ENCODE results near the gene ABLIM3. TPM values are rescaled to one million over a fixed set of nuclear protein-coding genes. Genes with fewer than 3 reads are reported as not detected.

The ABLIM3 gene
- total RNA-seq, 2 experiments from 2014 or later, result 0.07 TPM; not detected in 1

DNA sequence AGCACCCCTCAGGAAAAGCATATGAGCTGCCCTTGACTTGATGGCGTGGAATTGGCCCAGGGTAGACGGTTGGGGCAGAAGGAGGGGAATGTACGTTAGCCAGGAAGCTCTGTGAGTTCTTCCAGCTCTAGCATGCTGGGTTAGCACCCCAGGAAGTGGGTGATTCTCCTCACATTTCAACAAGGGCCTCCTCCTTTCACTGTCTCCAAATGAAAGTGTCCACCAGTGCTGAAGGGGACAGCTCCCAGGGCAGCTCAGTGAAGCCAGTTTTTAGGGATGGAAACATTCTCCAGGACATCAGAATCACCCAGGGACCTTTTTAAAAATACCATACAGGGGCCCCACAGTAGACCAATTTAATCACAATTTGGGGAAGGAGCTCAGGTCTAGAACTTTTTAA is 113.2 kb downstream of the ABLIM3 start:
- Mint-ChIP-seq H3K27me3 (no peaks in the 10 kb centered on the region), H3K27ac (no peak overlapping the region), H3K36me3 (ENCODE audit: low read depth) (no peaks in the 10 kb centered on the region), H3K4me3 (no peak overlapping the region), H3K9me3 (ENCODE audit: low read depth) (peaks cover 2% of the 10 kb centered on the region), H3K4me1 (no peaks in the 10 kb centered on the region)
- CTCF ChIA-PET, result interaction anchor here (0.7 to 1.5 kb wide), 5 partner anchors 9 to 342 kb away, joined by 3 to 4 read pairs (median 3); no protein-coding TSS in a partner anchor
- ATAC-seq, result no peak
- no peak for DNase-seq
- intact Hi-C loops (cut with DNase I, micrococcal nuclease), result no loop called here
- POLR2A ChIA-PET, result no interaction called here

DNA sequence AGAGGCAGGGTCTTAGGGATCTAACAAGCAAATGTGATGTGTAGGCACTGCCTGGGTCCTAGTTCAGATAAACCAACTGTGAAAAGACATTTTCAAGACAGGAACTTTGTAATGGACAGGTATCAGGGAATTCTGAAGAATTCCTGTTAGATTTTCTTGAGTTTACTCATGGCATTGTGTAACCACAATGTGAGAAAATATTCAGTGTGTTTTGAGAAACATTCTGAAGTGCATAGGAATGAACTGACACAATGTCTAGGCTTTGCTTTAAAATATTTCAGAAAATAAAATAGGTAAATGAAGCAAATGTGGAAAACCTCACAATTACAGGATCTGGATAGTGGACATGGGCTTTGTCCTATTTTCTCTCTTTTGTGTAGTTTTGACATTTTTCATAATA is 115.2 kb downstream of the ABLIM3 start:
- Mint-ChIP-seq H3K4me1 (no peaks in the 10 kb centered on the region), H3K4me3 (no peak overlapping the region), H3K9me3 (ENCODE audit: low read depth) (peaks cover 2% of the 10 kb centered on the region), H3K27me3 (no peaks in the 10 kb centered on the region), H3K36me3 (ENCODE audit: low read depth) (no peaks in the 10 kb centered on the region), H3K27ac (no peak overlapping the region)
- CTCF ChIA-PET, result interaction anchor here (1.1 kb wide), 1 partner anchor 115 kb away, joined by 4 read pairs; the partner anchor contains the start of gene ABLIM3
- ATAC-seq (no peak), DNase-seq (no peak)
- intact Hi-C loops (cut with DNase I, micrococcal nuclease), result no loop called here
- POLR2A ChIA-PET, result no interaction called here

GRCh38 chr5:149257131-149257530 is 115.8 kb downstream of the ABLIM3 start:
- H3K4me3 Mint-ChIP-seq, result no peak overlapping the region
- no peaks in the 10 kb centered on the region for H3K4me1 Mint-ChIP-seq
- DNase-seq (no peak), ATAC-seq (no peak)
- no peaks in the 10 kb centered on the region for H3K36me3 Mint-ChIP-seq (ENCODE audit: low read depth)
- intact Hi-C loops (cut with DNase I, micrococcal nuclease), result no loop called here
- ChIA-PET CTCF (interaction anchor here (0.6 to 1.1 kb wide), 3 partner anchors 12 to 299 kb away, joined by 4 to 6 read pairs (median 6); partner anchors contain the start of gene ABLIM3), POLR2A (no interaction called here)
- H3K9me3 Mint-ChIP-seq (ENCODE audit: low read depth), result peaks cover 2% of the 10 kb centered on the region
- no peak overlapping the region for H3K27ac Mint-ChIP-seq
- H3K27me3 Mint-ChIP-seq, result no peaks in the 10 kb centered on the region

GRCh38 chr5:149257889-149258705 is 116.8 kb downstream of the ABLIM3 start:
- ATAC-seq (no peak), DNase-seq (no peak)
- H3K36me3 Mint-ChIP-seq (ENCODE audit: low read depth), result no peaks in the 10 kb centered on the region
- POLR2A ChIA-PET, result no interaction called here
- no peak overlapping the region for H3K4me3 Mint-ChIP-seq
- CTCF ChIA-PET, result interaction anchor here (0.6 kb wide), 1 partner anchor 300 kb away, joined by 6 read pairs; no protein-coding TSS in a partner anchor
- intact Hi-C loops (cut with DNase I, micrococcal nuclease), result no loop called here
- no peaks in the 10 kb centered on the region for H3K27me3 Mint-ChIP-seq
- H3K9me3 Mint-ChIP-seq (ENCODE audit: low read depth), result peaks cover 2% of the 10 kb centered on the region
- no peaks in the 10 kb centered on the region for H3K4me1 Mint-ChIP-seq
- H3K27ac Mint-ChIP-seq, result no peak overlapping the region

DNA sequence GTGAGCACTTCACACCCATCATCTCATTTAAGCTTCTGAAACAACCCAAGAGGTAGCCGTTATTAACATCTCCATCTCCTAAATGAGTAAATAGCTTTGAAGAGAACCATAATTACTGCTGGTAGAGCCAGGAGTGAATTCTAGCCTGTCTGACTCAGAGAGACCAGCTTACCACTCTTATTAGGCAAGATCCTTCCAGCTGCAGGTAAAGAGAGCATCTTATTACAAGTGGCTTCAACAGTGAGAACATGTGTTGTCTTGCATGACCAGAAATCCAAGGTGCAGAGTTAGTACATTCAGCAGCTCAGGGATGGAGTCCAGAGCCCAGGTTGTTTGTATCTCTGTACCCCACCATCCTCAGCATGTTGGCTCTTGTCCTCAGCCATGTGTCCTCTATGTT is 119.5 kb downstream of the ABLIM3 start:
- intact Hi-C loops (cut with DNase I, micrococcal nuclease), result loop anchor here in 1 of 2 experiments (10.0 kb wide), 1 partner anchor 526 kb away; no protein-coding TSS in a partner anchor
- Mint-ChIP-seq H3K27me3 (no peaks in the 10 kb centered on the region), H3K27ac (no peak overlapping the region), H3K36me3 (ENCODE audit: low read depth) (no peaks in the 10 kb centered on the region), H3K4me3 (no peak overlapping the region), H3K4me1 (peaks cover 7% of the 10 kb centered on the region), H3K9me3 (ENCODE audit: low read depth) (no peaks in the 10 kb centered on the region)
- DNase-seq (no peak), ATAC-seq (no peak)
- POLR2A ChIA-PET, result no interaction called here
- CTCF ChIA-PET, result interaction anchor here (0.8 kb wide), 1 partner anchor 9 kb away, joined by 4 read pairs; no protein-coding TSS in a partner anchor

- ATAC-seq (no peak), DNase-seq (no peak)
- Mint-ChIP-seq H3K36me3 (ENCODE audit: low read depth) (no peaks in the 10 kb centered on the region), H3K9me3 (ENCODE audit: low read depth) (no peaks in the 10 kb centered on the region), H3K4me1 (peaks cover 7% of the 10 kb centered on the region), H3K4me3 (no peak overlapping the region), H3K27me3 (no peaks in the 10 kb centered on the region), H3K27ac (no peak overlapping the region)
- ChIA-PET CTCF (interaction anchor here (0.6 to 1.3 kb wide), 5 partner anchors 8 to 356 kb away, joined by 3 to 4 read pairs (median 3); no protein-coding TSS in a partner anchor), POLR2A (no interaction called here)
- intact Hi-C loops (cut with DNase I, micrococcal nuclease), result loop anchor here in 1 of 2 experiments (10.0 kb wide), 1 partner anchor 526 kb away; no protein-coding TSS in a partner anchor
Observed at GRCh38 chr5:149261246-149261645, 120.0 kb downstream of the ABLIM3 start.

GRCh38 chr5:149262315-149262714 is 121.0 kb downstream of the ABLIM3 start:
- ChIA-PET CTCF (interaction anchor here (1.3 to 4.8 kb wide), 2 partner anchors 10 to 121 kb away, joined by 4 to 53 read pairs; partner anchors contain the start of gene ABLIM3), POLR2A (no interaction called here)
- no peak for DNase-seq
- H3K27ac Mint-ChIP-seq, result no peak overlapping the region
- no peaks in the 10 kb centered on the region for H3K36me3 Mint-ChIP-seq (ENCODE audit: low read depth)
- peak; percentile 37 for ATAC-seq
- no peak overlapping the region for H3K4me3 Mint-ChIP-seq
- H3K4me1 Mint-ChIP-seq, result peaks cover 7% of the 10 kb centered on the region
- H3K27me3 Mint-ChIP-seq, result no peaks in the 10 kb centered on the region
- intact Hi-C loops (cut with DNase I, micrococcal nuclease), result loop anchor here in 1 of 2 experiments (10.0 kb wide), 1 partner anchor 528 kb away; no protein-coding TSS in a partner anchor
- no peaks in the 10 kb centered on the region for H3K9me3 Mint-ChIP-seq (ENCODE audit: low read depth)

DNA sequence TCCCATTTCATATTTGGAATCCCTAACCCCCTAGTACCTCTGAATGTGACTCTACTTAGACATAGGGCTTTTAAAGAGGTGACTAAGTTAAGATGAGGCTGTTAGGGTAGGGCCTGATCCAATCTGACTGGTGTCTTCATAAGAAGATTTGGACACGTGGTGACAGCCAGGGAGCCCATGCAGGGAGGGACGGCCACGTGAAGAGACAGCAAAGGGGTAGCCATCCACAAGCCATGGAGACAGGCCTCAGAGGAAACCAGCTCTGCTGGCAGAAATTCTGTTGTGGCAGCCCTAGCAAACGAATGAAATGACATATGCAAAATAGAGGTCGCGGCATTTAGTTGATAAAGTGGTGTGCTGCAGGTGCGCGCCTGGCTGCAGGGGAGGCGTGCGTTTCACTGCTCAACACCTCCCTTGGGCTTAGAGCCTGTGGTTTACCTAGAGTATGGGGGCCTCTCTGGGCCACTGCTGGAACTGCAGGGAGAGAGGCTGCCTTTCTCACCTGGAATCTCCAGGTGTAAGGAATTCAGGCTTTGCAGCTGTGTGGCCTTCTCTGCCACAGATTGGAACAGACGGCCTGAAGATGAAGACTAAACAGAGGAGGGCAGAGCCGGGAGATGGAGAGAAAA is 123.3 kb downstream of the ABLIM3 start:
- no peaks in the 10 kb centered on the region for H3K36me3 Mint-ChIP-seq (ENCODE audit: low read depth)
- POLR2A ChIA-PET, result no interaction called here
- intact Hi-C loops (cut with DNase I, micrococcal nuclease), result loop anchor here (1.0 to 10.0 kb wide), 3 partner anchors 123 to 530 kb away; partner anchors contain the start of gene ABLIM3 (in 2 of the 2)
- H3K4me3 Mint-ChIP-seq, result no peak overlapping the region
- H3K27ac Mint-ChIP-seq, result no peak overlapping the region
- peaks cover 7% of the 10 kb centered on the region for H3K4me1 Mint-ChIP-seq
- DNase-seq, result peak; percentile 72
- H3K9me3 Mint-ChIP-seq (ENCODE audit: low read depth), result peaks cover 2% of the 10 kb centered on the region
- no peaks in the 10 kb centered on the region for H3K27me3 Mint-ChIP-seq
- CTCF ChIA-PET, result interaction anchor here (0.6 to 4.8 kb wide), 18 partner anchors 9 to 168 kb away, joined by 3 to 53 read pairs (median 4); partner anchors contain the start of gene ABLIM3
- ATAC-seq, result peak; percentile 89

DNA sequence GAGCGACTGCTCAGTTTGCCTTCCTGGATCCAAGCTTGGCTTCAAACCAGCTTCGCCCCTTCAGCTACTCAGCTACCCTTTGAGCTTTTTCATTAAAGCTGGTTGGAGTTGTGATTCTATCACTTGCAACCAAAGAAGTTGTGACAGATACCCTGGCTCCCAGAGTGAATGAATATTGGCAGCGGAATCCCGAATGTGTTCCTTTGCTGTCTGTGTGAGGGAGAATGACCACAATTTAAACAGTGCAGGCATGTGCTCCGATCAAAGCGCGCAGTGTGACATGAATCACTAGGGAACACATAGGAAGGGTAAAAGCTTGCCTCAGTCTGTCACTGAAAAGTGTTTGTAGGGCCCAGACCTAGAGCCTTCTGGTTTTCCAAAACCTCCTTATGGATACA is 123.8 kb downstream of the ABLIM3 start:
- CTCF ChIA-PET, result interaction anchor here (0.6 to 4.8 kb wide), 17 partner anchors 10 to 278 kb away, joined by 3 to 53 read pairs (median 4); partner anchors contain the start of gene ABLIM3
- H3K27me3 Mint-ChIP-seq, result no peaks in the 10 kb centered on the region

DNA sequence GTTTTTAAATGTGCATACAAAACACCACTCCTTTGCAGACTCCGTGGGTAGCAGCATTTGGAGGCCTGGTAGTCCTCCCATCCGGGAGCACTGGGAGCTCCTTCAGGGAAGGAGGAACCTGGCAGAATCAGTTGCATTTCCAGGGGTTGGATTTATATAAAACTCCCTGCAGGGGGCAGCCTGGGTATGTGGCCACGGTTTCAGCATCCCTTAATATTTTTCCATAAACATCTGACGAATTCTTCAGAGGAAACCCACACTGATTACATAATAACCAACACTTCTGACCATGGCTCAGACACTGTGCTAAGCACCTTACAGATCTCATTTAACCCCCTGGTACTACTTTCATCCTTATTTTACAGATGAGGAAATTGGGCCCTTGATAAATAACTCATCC is 124.3 kb downstream of the ABLIM3 start:
- POLR2A ChIA-PET, result no interaction called here

More for the DNA sequence above, 123.8 kb downstream of the ABLIM3 start:
- DNase-seq, result no peak
- POLR2A ChIA-PET, result no interaction called here
- H3K36me3 Mint-ChIP-seq (ENCODE audit: low read depth), result no peaks in the 10 kb centered on the region
- intact Hi-C loops (cut with DNase I, micrococcal nuclease), result loop anchor here (5.0 to 10.0 kb wide), 2 partner anchors 228 to 530 kb away; no protein-coding TSS in a partner anchor
- no peak overlapping the region for H3K27ac Mint-ChIP-seq
- peaks cover 2% of the 10 kb centered on the region for H3K9me3 Mint-ChIP-seq (ENCODE audit: low read depth)
- H3K4me3 Mint-ChIP-seq, result no peak overlapping the region
- no peak for ATAC-seq
- peaks cover 7% of the 10 kb centered on the region for H3K4me1 Mint-ChIP-seq

More for the DNA sequence above, 124.3 kb downstream of the ABLIM3 start:
- intact Hi-C loops (cut with DNase I, micrococcal nuclease), result loop anchor here (5.0 to 10.0 kb wide), 2 partner anchors 228 to 531 kb away; no protein-coding TSS in a partner anchor
- no peaks in the 10 kb centered on the region for H3K36me3 Mint-ChIP-seq (ENCODE audit: low read depth)
- H3K4me3 Mint-ChIP-seq, result no peak overlapping the region
- DNase-seq (no peak), ATAC-seq (no peak)
- H3K4me1 Mint-ChIP-seq, result peaks cover 7% of the 10 kb centered on the region
- H3K27me3 Mint-ChIP-seq, result no peaks in the 10 kb centered on the region
- CTCF ChIA-PET, result interaction anchor here (0.7 to 4.8 kb wide), 13 partner anchors 9 to 278 kb away, joined by 3 to 53 read pairs (median 6); partner anchors contain the start of gene ABLIM3
- H3K27ac Mint-ChIP-seq, result no peak overlapping the region
- H3K9me3 Mint-ChIP-seq (ENCODE audit: low read depth), result peaks cover 2% of the 10 kb centered on the region
